Natural killer cell (primary cell): ENCODE data around the gene CNOT3. TPM values are rescaled to one million over a fixed set of nuclear protein-coding genes. Genes with fewer than 3 reads are reported as not detected.

Experiments used
- ATAC-seq, 3 donors: fragments of 150-1000 bp in 2 of 3; fragments of 200-7000 bp in 1 of 3; cut with Tn5 transposase; 1 replicate in 1 of 3; 2 replicates in 2 of 3; pipeline ENCODE4 v1.10.0; 2021; ENCODE audit warnings: mild to moderate bottlenecking in 2 of 3, moderate library complexity in 2 of 3
- DNase-seq, 2 donors: peaks; one replicate each; pipeline versions ENCODE4 v3.0.0 to v3.0.0-alpha.2; 2013 to 2021; ENCODE audit warnings: mixed read lengths in 1 of 2
- H3K27ac ChIP-seq: one replicate; pipeline ENCODE4 v1.5.1; 2013; ENCODE audit warnings: mild to moderate bottlenecking, low read length
- H3K27me3 ChIP-seq: one replicate; pipeline ENCODE4 v1.6.1; 2013; ENCODE audit warnings: low read length; ENCODE audit not compliant: control insufficient read depth, insufficient read depth
- H3K36me3 ChIP-seq: one replicate; pipeline ENCODE4 v1.6.1; 2013; ENCODE audit warnings: low read length; ENCODE audit not compliant: control insufficient read depth, insufficient read depth
- H3K4me1 ChIP-seq: one replicate; pipeline ENCODE4 v1.6.1; 2013; ENCODE audit warnings: low read length; ENCODE audit not compliant: control insufficient read depth, insufficient read depth
- H3K4me3 ChIP-seq: one replicate; pipeline ENCODE4 v1.5.1; 2013; ENCODE audit warnings: low read length
- H3K9me3 ChIP-seq: one replicate; pipeline ENCODE4 v1.6.1; 2013; ENCODE audit warnings: low read length; ENCODE audit not compliant: control insufficient read depth, insufficient read depth
- H3K27ac Mint-ChIP-seq, 2 donors: one replicate each; pipeline ENCODE4 v1.8.0; 2022; ENCODE audit warnings: mild to moderate bottlenecking in 2 of 2, mixed read lengths in 2 of 2, moderate library complexity in 1 of 2
- H3K27me3 Mint-ChIP-seq, 2 donors: one replicate each; pipeline ENCODE4 v1.8.0; 2022; ENCODE audit warnings: low read depth in 2 of 2, mixed read lengths in 2 of 2
- H3K36me3 Mint-ChIP-seq: one replicate; pipeline ENCODE4 v1.8.0; 2022; ENCODE audit warnings: mixed read lengths
- H3K4me1 Mint-ChIP-seq, 2 donors: one replicate each; pipeline ENCODE4 v1.8.0; 2022; ENCODE audit warnings: mixed read lengths in 2 of 2
- H3K4me3 Mint-ChIP-seq: one replicate; pipeline ENCODE4 v1.8.0; 2022; ENCODE audit warnings: mild to moderate bottlenecking, moderate library complexity, mixed read lengths
- H3K9me3 Mint-ChIP-seq, 2 donors: one replicate each; pipeline ENCODE4 v1.8.0; 2022; ENCODE audit warnings: mixed read lengths in 2 of 2
- CTCF ChIP-seq: fragments of 200-600 bp; IDR thresholded peaks from one replicate; pipeline ENCODE4 v1.8.0; 2022; ENCODE audit warnings: antibody characterized with exemption
- WGBS: methylation state at CpG from one replicate; pipeline ENCODE4 v1.1.7; 2013; ENCODE audit warnings: missing lambda C conversion rate; ENCODE audit not compliant: insufficient coverage; 5-methylcytosine and 5-hydroxymethylcytosine counted together
- intact Hi-C: fragments of 100-400 bp; cut with micrococcal nuclease; formaldehyde crosslinking; loops from one replicate; pipeline ENCODE4 v1.14.2; 2022
- total RNA-seq, 4 donors: library from RNA; stranded (reverse); fragments of 120-200 nt in 1 of 4; gene quantifications; one replicate each; pipeline versions ENCODE4 v1.2.3 to v1.2.4, GENCODE V29; 2013 to 2022

The CNOT3 gene
- total RNA-seq, 3 donors from 2014 or later (not counting 1 experiment from before 2014, with no cell fraction given): 46.3 to 73.9 (median 51.7) TPM

- H3K9me3 ChIP-seq: no peaks in the 10 kb centered on the region
- Mint-ChIP-seq H3K27me3 (no peaks in the 10 kb centered on the region), H3K9me3 (no peaks in the 10 kb centered on the region), H3K36me3 (peaks cover 7% of the 10 kb centered on the region), H3K4me1 (peaks cover 0 to 14% of the 10 kb centered on the region in 2 donors), H3K4me3 (no peak overlapping the region), H3K27ac (no peak overlapping the region)
- TF ChIP-seq CTCF: no peak
- intact Hi-C loops: no loop called here
- H3K36me3 ChIP-seq: peaks cover 87% of the 10 kb centered on the region
- no peak overlapping the region for H3K27ac ChIP-seq
- no peaks in the 10 kb centered on the region for H3K27me3 ChIP-seq
- no peak overlapping the region for H3K4me3 ChIP-seq
- ATAC-seq (no peak), DNase-seq (no peak)
- peaks cover 4% of the 10 kb centered on the region for H3K4me1 ChIP-seq
- 96% methylated on average over 23 of the region's 23 CpGs for WGBS
Measured at GRCh38 chr19:54151362-54152035, 13.9 kb downstream of the CNOT3 start.

- TF ChIP-seq CTCF: no peak
- 94% methylated on average over 12 of the region's 12 CpGs for WGBS
- Histone ChIP-seq H3K27ac (no peak overlapping the region), H3K9me3 (no peaks in the 10 kb centered on the region), H3K4me1 (peaks cover 4% of the 10 kb centered on the region), H3K4me3 (no peak overlapping the region), H3K27me3 (no peaks in the 10 kb centered on the region), H3K36me3 (peaks cover 87% of the 10 kb centered on the region)
- peaks cover 5 to 20% of the 10 kb centered on the region in 2 donors for H3K4me1 Mint-ChIP-seq
- no peak for DNase-seq
- H3K27me3 Mint-ChIP-seq: no peaks in the 10 kb centered on the region
- no peak overlapping the region for H3K27ac Mint-ChIP-seq
- peaks cover 7% of the 10 kb centered on the region for H3K36me3 Mint-ChIP-seq
- intact Hi-C loops: no loop called here
- no peak for ATAC-seq
- H3K4me3 Mint-ChIP-seq: no peak overlapping the region
- H3K9me3 Mint-ChIP-seq: no peaks in the 10 kb centered on the region
Measured at GRCh38 chr19:54152267-54152666, 14.7 kb downstream of the CNOT3 start.

GRCh38 chr19:54152878-54153524 is 15.4 kb downstream of the CNOT3 start:
- Mint-ChIP-seq H3K4me1 (peaks cover 6 to 21% of the 10 kb centered on the region in 2 donors), H3K36me3 (peaks cover 7% of the 10 kb centered on the region), H3K27me3 (no peaks in the 10 kb centered on the region), H3K4me3 (peak overlapping the region; percentile 31), H3K9me3 (no peaks in the 10 kb centered on the region), H3K27ac (peak overlapping the region; percentile 23 to 46)
- no peak for TF ChIP-seq CTCF
- Histone ChIP-seq H3K4me3 (no peak overlapping the region), H3K4me1 (peaks cover 5% of the 10 kb centered on the region), H3K9me3 (no peaks in the 10 kb centered on the region), H3K27me3 (no peaks in the 10 kb centered on the region), H3K36me3 (peaks cover 82% of the 10 kb centered on the region), H3K27ac (no peak overlapping the region)
- no peak for ATAC-seq
- 97% methylated on average over 25 of the region's 25 CpGs for WGBS
- DNase-seq: no peak
- intact Hi-C loops: no loop called here
